Activated CD8-positive, alpha-beta memory T cell treated with anti-CD3 and anti-CD28 coated beads, Interleukin-2, amount 10 ng/mL, durations not matched to agents 7 days and 5 days (primary cell): ENCODE data around the gene JAGN1. TPM values are rescaled to one million over a fixed set of nuclear protein-coding genes. Genes with fewer than 3 reads are reported as not detected.
"Not testable (repeated sequence)": the region's sequence is repeated elsewhere in the genome, so short reads cannot be mapped to it uniquely, and the experiment has no call there.

ENCODE experiments used
- ATAC-seq: fragments of 150-1000 bp; cut with Tn5 transposase; one replicate; pipeline ENCODE4 v1.10.0; 2021; ENCODE audit warnings: moderate library complexity
- CTCF ChIA-PET: fragments of 350-600 bp; sonication (Branson Sonifier 250); formaldehyde crosslinking; loops from one replicate; lab custom pipeline; 2021; ENCODE audit warnings: antibody characterized with exemption; lab: Charles Lee
- DNase-seq: peaks from one replicate; pipeline ENCODE4 v3.0.0-alpha.2; 2020
- H3K27ac Mint-ChIP-seq: one replicate; pipeline ENCODE4 v1.8.0; 2021; ENCODE audit warnings: mild to moderate bottlenecking, mixed read lengths
- H3K27me3 Mint-ChIP-seq: one replicate; pipeline ENCODE4 v1.8.0; 2021; ENCODE audit warnings: mixed read lengths
- H3K36me3 Mint-ChIP-seq: one replicate; pipeline ENCODE4 v1.8.0; 2021; ENCODE audit warnings: mild to moderate bottlenecking, mixed read lengths
- H3K4me1 Mint-ChIP-seq: one replicate; pipeline ENCODE4 v1.8.0; 2021; ENCODE audit warnings: mixed read lengths
- H3K4me3 Mint-ChIP-seq: one replicate; pipeline ENCODE4 v1.8.0; 2021; ENCODE audit warnings: mild to moderate bottlenecking, moderate library complexity, mixed read lengths
- H3K9me3 Mint-ChIP-seq: one replicate; pipeline ENCODE4 v1.8.0; 2022; ENCODE audit warnings: low read depth, mixed read lengths
- total RNA-seq, 2 experiments: library from RNA; stranded (reverse); gene quantifications; one replicate each; pipeline ENCODE4 v1.2.3, GENCODE V29; 2021

The JAGN1 gene
- total RNA-seq, 2 experiments from 2014 or later, result 27.9 to 44.0 TPM

DNA sequence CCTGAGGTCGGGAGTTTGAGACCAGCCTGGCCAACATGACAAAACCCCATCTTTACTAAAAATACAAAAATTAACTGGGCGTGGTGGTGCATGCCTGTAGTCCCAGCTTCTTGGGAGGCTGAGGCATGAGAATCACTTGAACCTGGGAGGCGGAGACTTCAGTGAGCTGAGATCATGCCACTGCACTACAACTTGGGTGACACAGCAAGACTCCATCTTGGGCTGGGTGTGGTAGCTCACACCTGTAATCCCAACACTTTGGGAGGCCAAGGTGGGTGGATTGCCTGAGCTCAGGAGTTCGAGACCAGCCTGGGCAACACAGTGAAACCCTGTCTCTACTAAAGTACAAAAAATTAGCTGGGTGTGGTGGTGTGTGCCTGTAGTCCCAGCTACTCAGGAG lies 14.2 kb upstream of the JAGN1 start:
- not testable (repeated sequence) for H3K4me3 Mint-ChIP-seq, H3K4me1 Mint-ChIP-seq, H3K9me3 Mint-ChIP-seq, DNase-seq, ATAC-seq, H3K36me3 Mint-ChIP-seq, H3K27me3 Mint-ChIP-seq, H3K27ac Mint-ChIP-seq
- CTCF ChIA-PET, result interaction anchor here (0.6 to 1.3 kb wide), 2 partner anchors 9 to 58 kb away, joined by 3 read pairs; no protein-coding TSS in a partner anchor

DNA sequence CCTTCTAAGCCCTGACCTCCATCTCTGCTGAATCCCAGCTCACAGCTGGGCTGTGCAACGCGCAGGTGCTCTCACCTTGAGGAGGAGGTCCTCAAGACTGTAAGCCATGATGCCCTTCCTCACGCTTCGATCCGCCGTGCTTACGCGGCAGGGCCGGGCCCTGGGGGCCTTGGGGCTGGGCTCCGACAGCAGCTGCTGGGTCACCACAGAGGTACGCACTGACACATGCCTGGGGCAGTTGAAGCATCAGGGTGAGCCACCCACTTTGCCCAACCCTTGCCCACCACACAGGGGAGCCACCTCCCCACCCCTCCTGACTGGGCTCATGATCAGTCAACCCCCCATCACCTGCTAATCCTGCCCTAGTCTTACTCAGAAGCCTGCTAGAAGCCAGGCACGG lies 13.4 kb upstream of the JAGN1 start:
- Mint-ChIP-seq H3K27me3 (peaks cover 6% of the 10 kb centered on the region), H3K4me3 (no peak overlapping the region), H3K36me3 (no peaks in the 10 kb centered on the region), H3K27ac (no peak overlapping the region), H3K9me3 (no peaks in the 10 kb centered on the region), H3K4me1 (no peaks in the 10 kb centered on the region)
- CTCF ChIA-PET, result interaction anchor here (0.6 kb wide), 1 partner anchor 8 kb away, joined by 3 read pairs; no protein-coding TSS in a partner anchor
- DNase-seq (no peak), ATAC-seq (no peak)

- ATAC-seq (no peak), DNase-seq (no peak)
- H3K27me3 Mint-ChIP-seq, result peaks cover 6% of the 10 kb centered on the region
- H3K4me1 Mint-ChIP-seq, result no peaks in the 10 kb centered on the region
- no peaks in the 10 kb centered on the region for H3K9me3 Mint-ChIP-seq
- no peak overlapping the region for H3K4me3 Mint-ChIP-seq
- CTCF ChIA-PET, result interaction anchor here (0.9 to 1.8 kb wide), 2 partner anchors 54 to 68 kb away, joined by 4 to 5 read pairs; no protein-coding TSS in a partner anchor
- H3K36me3 Mint-ChIP-seq, result no peaks in the 10 kb centered on the region
- no peak overlapping the region for H3K27ac Mint-ChIP-seq
Observed at GRCh38 chr3:9878700-9879099, 11.7 kb upstream of the JAGN1 start.

DNA sequence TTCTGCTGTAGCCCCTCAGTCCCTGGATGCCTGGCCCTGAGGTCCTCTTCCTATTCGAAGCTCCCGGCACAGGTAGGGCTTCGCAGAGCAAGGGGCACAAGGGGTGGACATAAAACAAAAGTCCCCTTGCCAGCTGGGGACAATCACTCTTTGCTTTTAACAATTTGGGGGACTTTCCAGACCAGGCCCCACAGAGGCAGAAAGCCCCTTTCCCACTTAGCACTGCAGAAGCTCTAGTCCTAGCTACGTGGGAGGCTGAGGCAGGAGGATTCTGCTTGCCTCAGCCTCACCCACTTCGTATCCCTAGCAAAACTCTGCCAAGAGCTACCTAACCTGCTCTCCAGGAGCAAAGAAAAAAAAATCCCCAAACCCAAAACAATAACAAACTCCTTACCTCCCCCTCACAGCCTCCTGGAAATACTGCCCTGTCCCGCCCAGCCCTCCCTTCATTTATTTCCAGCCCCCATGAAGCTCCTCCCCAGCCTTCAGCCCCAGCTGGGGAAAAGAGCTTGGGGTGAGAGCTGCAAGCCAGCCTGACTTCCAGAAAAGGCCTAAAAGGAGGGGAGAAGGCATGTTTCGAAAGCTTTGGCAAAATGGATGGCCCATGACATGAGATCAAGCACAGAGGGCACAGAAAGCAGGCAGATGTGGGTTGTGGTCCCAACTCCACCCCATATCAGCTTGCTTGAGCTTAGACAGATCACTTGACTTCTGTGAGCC lies 10.4 kb upstream of the JAGN1 start, which contains the start of gene CIDEC:
CIDEC (minus strand) TSS at position 424 of the 720 bp plus-strand sequence. CDS start 1,767 bp downstream, outside the sequence.
- peaks cover 6% of the 10 kb centered on the region for H3K27me3 Mint-ChIP-seq
- H3K36me3 Mint-ChIP-seq, result no peaks in the 10 kb centered on the region
- no peak within 1 kb of the TSS for H3K27ac Mint-ChIP-seq
- no peak within 1 kb of the TSS for H3K4me3 Mint-ChIP-seq
- no peaks in the 10 kb centered on the region for H3K4me1 Mint-ChIP-seq
- CTCF ChIA-PET, result interaction anchor here (1.8 kb wide), 1 partner anchor 66 kb away, joined by 5 read pairs; no protein-coding TSS in a partner anchor
- no peak for DNase-seq
- no peak for ATAC-seq
- H3K9me3 Mint-ChIP-seq, result no peaks in the 10 kb centered on the region

GRCh38 chr3:9881441-9881840 lies 9.0 kb upstream of the JAGN1 start:
- H3K27ac Mint-ChIP-seq, result no peak overlapping the region
- H3K36me3 Mint-ChIP-seq, result no peaks in the 10 kb centered on the region
- no peaks in the 10 kb centered on the region for H3K4me1 Mint-ChIP-seq
- ATAC-seq, result no peak
- DNase-seq, result no peak
- no peaks in the 10 kb centered on the region for H3K27me3 Mint-ChIP-seq
- H3K9me3 Mint-ChIP-seq, result no peaks in the 10 kb centered on the region
- CTCF ChIA-PET, result no interaction called here
- no peak overlapping the region for H3K4me3 Mint-ChIP-seq

GRCh38 chr3:9883706-9884554 lies 6.5 kb upstream of the JAGN1 start:
- H3K27me3 Mint-ChIP-seq, result no peaks in the 10 kb centered on the region
- H3K27ac Mint-ChIP-seq, result no peak overlapping the region
- H3K9me3 Mint-ChIP-seq, result no peaks in the 10 kb centered on the region
- H3K4me1 Mint-ChIP-seq, result no peaks in the 10 kb centered on the region
- ATAC-seq (no peak), DNase-seq (no peak)
- H3K4me3 Mint-ChIP-seq, result no peak overlapping the region
- no peaks in the 10 kb centered on the region for H3K36me3 Mint-ChIP-seq
- CTCF ChIA-PET, result interaction anchor here (0.7 to 1.5 kb wide), 4 partner anchors 10 to 77 kb away, joined by 3 read pairs; no protein-coding TSS in a partner anchor

- ATAC-seq (no peak), DNase-seq (no peak)
- CTCF ChIA-PET, result interaction anchor here (1.5 kb wide), 1 partner anchor 78 kb away, joined by 3 read pairs; no protein-coding TSS in a partner anchor
- H3K27me3 Mint-ChIP-seq, result no peaks in the 10 kb centered on the region
- H3K36me3 Mint-ChIP-seq, result no peaks in the 10 kb centered on the region
- H3K4me1 Mint-ChIP-seq, result no peaks in the 10 kb centered on the region
- no peak overlapping the region for H3K27ac Mint-ChIP-seq
- no peak overlapping the region for H3K4me3 Mint-ChIP-seq
- H3K9me3 Mint-ChIP-seq, result no peaks in the 10 kb centered on the region
Observed at GRCh38 chr3:9884555-9885165, 5.8 kb upstream of the JAGN1 start.

DNA sequence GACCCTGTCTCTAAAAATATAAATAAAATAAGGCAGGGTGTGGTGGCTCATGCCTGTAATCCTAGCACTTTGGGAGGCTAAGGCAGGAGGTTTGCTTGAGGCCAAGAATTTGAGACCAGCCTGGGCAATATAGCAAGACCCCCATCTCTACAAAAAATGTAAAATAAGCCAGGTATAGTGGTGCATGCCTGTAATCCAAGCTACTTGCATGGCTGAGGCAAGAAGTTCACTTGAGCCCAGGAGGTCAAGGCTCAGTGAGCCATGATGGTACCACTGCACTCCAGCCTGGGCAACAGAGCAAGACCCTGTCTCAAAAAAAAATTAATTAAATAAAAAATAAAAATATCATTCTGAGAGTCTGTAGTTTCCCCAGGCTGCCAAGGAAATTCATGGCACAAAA lies 4.1 kb upstream of the JAGN1 start:
- H3K9me3 Mint-ChIP-seq, result no peaks in the 10 kb centered on the region
- H3K4me1 Mint-ChIP-seq, result peaks cover 8% of the 10 kb centered on the region
- ATAC-seq, result no peak
- H3K4me3 Mint-ChIP-seq, result no peak overlapping the region
- H3K27me3 Mint-ChIP-seq, result no peaks in the 10 kb centered on the region
- H3K36me3 Mint-ChIP-seq, result no peaks in the 10 kb centered on the region
- H3K27ac Mint-ChIP-seq, result no peak overlapping the region
- CTCF ChIA-PET, result no interaction called here
- DNase-seq, result no peak

GRCh38 chr3:9887480-9887879 lies 2.9 kb upstream of the JAGN1 start:
- DNase-seq (no peak), ATAC-seq (no peak)
- H3K4me3 Mint-ChIP-seq, result no peak overlapping the region
- CTCF ChIA-PET, result no interaction called here
- peaks cover 15% of the 10 kb centered on the region for H3K4me1 Mint-ChIP-seq
- H3K27me3 Mint-ChIP-seq, result no peaks in the 10 kb centered on the region
- peaks cover 6% of the 10 kb centered on the region for H3K36me3 Mint-ChIP-seq
- no peak overlapping the region for H3K27ac Mint-ChIP-seq
- no peaks in the 10 kb centered on the region for H3K9me3 Mint-ChIP-seq

GRCh38 chr3:9888540-9888939 lies 1.9 kb upstream of the JAGN1 start:
- H3K27me3 Mint-ChIP-seq, result no peaks in the 10 kb centered on the region
- CTCF ChIA-PET, result no interaction called here
- H3K9me3 Mint-ChIP-seq, result no peaks in the 10 kb centered on the region
- H3K27ac Mint-ChIP-seq, result no peak overlapping the region
- H3K36me3 Mint-ChIP-seq, result peaks cover 17% of the 10 kb centered on the region
- DNase-seq, result no peak
- no peak for ATAC-seq
- peaks cover 24% of the 10 kb centered on the region for H3K4me1 Mint-ChIP-seq
- H3K4me3 Mint-ChIP-seq, result no peak overlapping the region

- peaks cover 32% of the 10 kb centered on the region for H3K4me1 Mint-ChIP-seq
- H3K27me3 Mint-ChIP-seq, result no peaks in the 10 kb centered on the region
- no peak overlapping the region for H3K4me3 Mint-ChIP-seq
- peaks cover 24% of the 10 kb centered on the region for H3K36me3 Mint-ChIP-seq
- H3K27ac Mint-ChIP-seq, result no peak overlapping the region
- CTCF ChIA-PET, result interaction anchor here (0.8 to 2.9 kb wide), 2 partner anchors 11 to 43 kb away, joined by 3 to 22 read pairs; partner anchors contain the start of gene CRELD1
- ATAC-seq (no peak), DNase-seq (no peak)
- H3K9me3 Mint-ChIP-seq, result no peaks in the 10 kb centered on the region
Observed at GRCh38 chr3:9889405-9889804, 1.0 kb upstream of the JAGN1 start.

GRCh38 chr3:9891072-9891622 lies 737 bp downstream of the JAGN1 start:
- no peaks in the 10 kb centered on the region for H3K27me3 Mint-ChIP-seq
- CTCF ChIA-PET, result interaction anchor here (0.8 to 2.9 kb wide), 10 partner anchors 11 to 395 kb away, joined by 3 to 22 read pairs (median 4); partner anchors contain the start of gene CRELD1
- peaks cover 30% of the 10 kb centered on the region for H3K36me3 Mint-ChIP-seq
- H3K27ac Mint-ChIP-seq, result peak overlapping the region; percentile 97
- ATAC-seq, result no peak
- H3K4me3 Mint-ChIP-seq, result peak overlapping the region; percentile 97
- peaks cover 38% of the 10 kb centered on the region for H3K4me1 Mint-ChIP-seq
- no peaks in the 10 kb centered on the region for H3K9me3 Mint-ChIP-seq
- no peak for DNase-seq

DNA sequence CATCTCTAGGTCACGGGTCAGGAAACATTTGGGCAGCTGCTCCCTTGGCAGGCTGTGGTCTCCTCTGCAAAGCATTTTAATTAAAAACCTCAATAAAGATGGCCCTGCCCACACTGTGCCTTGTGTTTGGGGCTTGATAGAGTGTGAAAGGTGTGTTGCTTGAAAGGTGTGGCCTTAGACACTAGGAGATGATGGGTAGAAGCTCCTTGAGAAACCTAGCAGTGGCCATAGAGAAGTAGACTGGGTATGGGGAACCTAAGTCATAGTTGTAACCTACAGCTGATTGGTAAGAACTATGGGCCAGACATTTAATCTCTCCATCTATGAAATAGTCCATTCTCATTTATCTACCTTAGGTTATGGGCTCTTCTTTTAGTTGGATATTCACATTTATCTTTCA lies 3.3 kb downstream of the JAGN1 start:
- no peaks in the 10 kb centered on the region for H3K9me3 Mint-ChIP-seq
- H3K4me1 Mint-ChIP-seq, result peaks cover 38% of the 10 kb centered on the region
- ATAC-seq (no peak), DNase-seq (no peak)
- H3K27ac Mint-ChIP-seq, result no peak overlapping the region
- CTCF ChIA-PET, result interaction anchor here (0.6 to 1.7 kb wide), 4 partner anchors 9 to 50 kb away, joined by 3 to 5 read pairs (median 3); partner anchors contain the start of genes IL17RE and RPUSD3
- H3K4me3 Mint-ChIP-seq, result no peak overlapping the region
- H3K36me3 Mint-ChIP-seq, result peaks cover 30% of the 10 kb centered on the region
- no peaks in the 10 kb centered on the region for H3K27me3 Mint-ChIP-seq
